ENCODE results near the gene CENPM. TPM values are rescaled to one million over a fixed set of nuclear protein-coding genes. Genes with fewer than 3 reads are reported as not detected.
A peak's percentile ranks its signal among the peaks of the same experiment; 100 is the strongest.

Gene CENPM
- total RNA-seq, 1 donor from 2014 or later = 82.0 TPM

GRCh38 chr22:41922940-41923594 lies 23.9 kb downstream of the CENPM start:
- no peak for DNase-seq (ENCODE audit: low spot score)
- Mint-ChIP-seq H3K4me1 (ENCODE audit: low read depth) (peaks cover 9% of the 10 kb centered on the region), H3K27me3 (ENCODE audit: insufficient read depth) (peaks cover 26% of the 10 kb centered on the region), H3K9me3 (no peaks in the 10 kb centered on the region), H3K36me3 (ENCODE audit: low read depth) (no peaks in the 10 kb centered on the region), H3K4me3 (no peak overlapping the region), H3K27ac (no peak overlapping the region)
- intact Hi-C loops (cut with micrococcal nuclease) = no loop called here

GRCh38 chr22:41922328-41922727 lies 24.6 kb downstream of the CENPM start:
- intact Hi-C loops (cut with micrococcal nuclease) = no loop called here
- H3K36me3 Mint-ChIP-seq (ENCODE audit: low read depth) = no peaks in the 10 kb centered on the region
- no peaks in the 10 kb centered on the region for H3K9me3 Mint-ChIP-seq
- H3K27me3 Mint-ChIP-seq (ENCODE audit: insufficient read depth) = peaks cover 24% of the 10 kb centered on the region
- H3K4me1 Mint-ChIP-seq (ENCODE audit: low read depth) = peaks cover 6% of the 10 kb centered on the region
- no peak for DNase-seq (ENCODE audit: low spot score)
- H3K27ac Mint-ChIP-seq = no peak overlapping the region
- H3K4me3 Mint-ChIP-seq = no peak overlapping the region

- intact Hi-C loops (cut with micrococcal nuclease) = no loop called here
- DNase-seq (ENCODE audit: low spot score) = no peak
- Mint-ChIP-seq H3K4me3 (peak overlapping the region; percentile 61), H3K36me3 (ENCODE audit: low read depth) (no peaks in the 10 kb centered on the region), H3K4me1 (ENCODE audit: low read depth) (peaks cover 6% of the 10 kb centered on the region), H3K9me3 (no peaks in the 10 kb centered on the region), H3K27me3 (ENCODE audit: insufficient read depth) (peaks cover 35% of the 10 kb centered on the region), H3K27ac (no peak overlapping the region)
These were observed 26.5 kb downstream of the CENPM start for GRCh38 chr22:41920271-41920976.

- Mint-ChIP-seq H3K4me1 (ENCODE audit: low read depth) (peaks cover 6% of the 10 kb centered on the region), H3K27me3 (ENCODE audit: insufficient read depth) (peaks cover 31% of the 10 kb centered on the region), H3K4me3 (peak overlapping the region; percentile 69), H3K9me3 (no peaks in the 10 kb centered on the region), H3K27ac (no peak overlapping the region), H3K36me3 (ENCODE audit: low read depth) (no peaks in the 10 kb centered on the region)
- intact Hi-C loops (cut with micrococcal nuclease) = loop anchor here (1.0 kb wide), 1 partner anchor 21 kb away; no protein-coding TSS in a partner anchor
- DNase-seq (ENCODE audit: low spot score) = no peak
These were observed 27.4 kb downstream of the CENPM start for GRCh38 chr22:41919357-41920224.

- DNase-seq (ENCODE audit: low spot score) = no peak
- intact Hi-C loops (cut with micrococcal nuclease) = no loop called here
- H3K27ac Mint-ChIP-seq = no peak overlapping the region
- peak overlapping the region; percentile 11 for H3K4me3 Mint-ChIP-seq
- H3K4me1 Mint-ChIP-seq (ENCODE audit: low read depth) = peaks cover 8% of the 10 kb centered on the region
- no peaks in the 10 kb centered on the region for H3K9me3 Mint-ChIP-seq
- H3K27me3 Mint-ChIP-seq (ENCODE audit: insufficient read depth) = peaks cover 32% of the 10 kb centered on the region
- H3K36me3 Mint-ChIP-seq (ENCODE audit: low read depth) = no peaks in the 10 kb centered on the region
These were observed 28.8 kb downstream of the CENPM start for GRCh38 chr22:41917903-41918791.

- H3K4me1 Mint-ChIP-seq (ENCODE audit: low read depth) = peaks cover 16% of the 10 kb centered on the region
- H3K4me3 Mint-ChIP-seq = no peak overlapping the region
- H3K27me3 Mint-ChIP-seq (ENCODE audit: insufficient read depth) = peaks cover 36% of the 10 kb centered on the region
- H3K9me3 Mint-ChIP-seq = no peaks in the 10 kb centered on the region
- intact Hi-C loops (cut with micrococcal nuclease) = no loop called here
- no peak overlapping the region for H3K27ac Mint-ChIP-seq
- no peak for DNase-seq (ENCODE audit: low spot score)
- H3K36me3 Mint-ChIP-seq (ENCODE audit: low read depth) = no peaks in the 10 kb centered on the region
These were observed 29.5 kb downstream of the CENPM start for GRCh38 chr22:41917375-41917902.

GRCh38 chr22:41916745-41917358 lies 30.1 kb downstream of the CENPM start:
- intact Hi-C loops (cut with micrococcal nuclease) = no loop called here
- no peaks in the 10 kb centered on the region for H3K9me3 Mint-ChIP-seq
- no peak for DNase-seq (ENCODE audit: low spot score)
- H3K27me3 Mint-ChIP-seq (ENCODE audit: insufficient read depth) = peaks cover 42% of the 10 kb centered on the region
- H3K36me3 Mint-ChIP-seq (ENCODE audit: low read depth) = no peaks in the 10 kb centered on the region
- H3K27ac Mint-ChIP-seq = no peak overlapping the region
- H3K4me3 Mint-ChIP-seq = no peak overlapping the region
- peaks cover 17% of the 10 kb centered on the region for H3K4me1 Mint-ChIP-seq (ENCODE audit: low read depth)

GRCh38 chr22:41915786-41916493 lies 31.0 kb downstream of the CENPM start:
- Mint-ChIP-seq H3K4me1 (ENCODE audit: low read depth) (peaks cover 17% of the 10 kb centered on the region), H3K4me3 (peak overlapping the region; percentile 35), H3K9me3 (no peaks in the 10 kb centered on the region), H3K27me3 (ENCODE audit: insufficient read depth) (peaks cover 49% of the 10 kb centered on the region), H3K36me3 (ENCODE audit: low read depth) (no peaks in the 10 kb centered on the region), H3K27ac (peak overlapping the region; percentile 29)
- intact Hi-C loops (cut with micrococcal nuclease) = no loop called here
- DNase-seq (ENCODE audit: low spot score) = no peak

- intact Hi-C loops (cut with micrococcal nuclease) = no loop called here
- H3K9me3 Mint-ChIP-seq = no peaks in the 10 kb centered on the region
These were observed 31.7 kb downstream of the CENPM start, which contains the start of gene SHISA8 for GRCh38 chr22:41915035-41915785. SHISA8 (minus strand) TSS chr22:41915074; CDS start chr22:41914667, 407 bp downstream.

GRCh38 chr22:41914611-41915034 lies 32.3 kb downstream of the CENPM start:
- no peak overlapping the region for H3K27ac Mint-ChIP-seq
- H3K4me1 Mint-ChIP-seq (ENCODE audit: low read depth) = peaks cover 17% of the 10 kb centered on the region
- H3K9me3 Mint-ChIP-seq = no peaks in the 10 kb centered on the region
- DNase-seq (ENCODE audit: low spot score) = no peak
- intact Hi-C loops (cut with micrococcal nuclease) = no loop called here
- no peak overlapping the region for H3K4me3 Mint-ChIP-seq
- H3K27me3 Mint-ChIP-seq (ENCODE audit: insufficient read depth) = peaks cover 49% of the 10 kb centered on the region
- no peaks in the 10 kb centered on the region for H3K36me3 Mint-ChIP-seq (ENCODE audit: low read depth)

More at GRCh38 chr22:41915035-41915785, 31.7 kb downstream of the CENPM start, which contains the start of gene SHISA8:
- peak; percentile 57 for DNase-seq (ENCODE audit: low spot score)
- peak within 1 kb of the TSS; percentile 29 for H3K27ac Mint-ChIP-seq
- H3K36me3 Mint-ChIP-seq (ENCODE audit: low read depth) = no peaks in the 10 kb centered on the region
- H3K27me3 Mint-ChIP-seq (ENCODE audit: insufficient read depth) = peaks cover 49% of the 10 kb centered on the region
- peak within 1 kb of the TSS; percentile 42 for H3K4me3 Mint-ChIP-seq
- H3K4me1 Mint-ChIP-seq (ENCODE audit: low read depth) = peaks cover 17% of the 10 kb centered on the region
